Hematopoietic multipotent progenitor cell treated with erythropoietin and hydrocortisone succinate and interleukin-3 and kit ligand, for 17 days (in vitro differentiated cells): ENCODE data around the gene ARFGEF3.
"Not testable (repeated sequence)": the region's sequence is repeated elsewhere in the genome, so short reads cannot be mapped to it uniquely, and the experiment has no call there.

Source experiments
- DNase-seq: peaks from one replicate; pipeline ENCODE4 v3.0.0-alpha.2; 2015; ENCODE audit warnings: low spot score

The ARFGEF3 gene

DNA sequence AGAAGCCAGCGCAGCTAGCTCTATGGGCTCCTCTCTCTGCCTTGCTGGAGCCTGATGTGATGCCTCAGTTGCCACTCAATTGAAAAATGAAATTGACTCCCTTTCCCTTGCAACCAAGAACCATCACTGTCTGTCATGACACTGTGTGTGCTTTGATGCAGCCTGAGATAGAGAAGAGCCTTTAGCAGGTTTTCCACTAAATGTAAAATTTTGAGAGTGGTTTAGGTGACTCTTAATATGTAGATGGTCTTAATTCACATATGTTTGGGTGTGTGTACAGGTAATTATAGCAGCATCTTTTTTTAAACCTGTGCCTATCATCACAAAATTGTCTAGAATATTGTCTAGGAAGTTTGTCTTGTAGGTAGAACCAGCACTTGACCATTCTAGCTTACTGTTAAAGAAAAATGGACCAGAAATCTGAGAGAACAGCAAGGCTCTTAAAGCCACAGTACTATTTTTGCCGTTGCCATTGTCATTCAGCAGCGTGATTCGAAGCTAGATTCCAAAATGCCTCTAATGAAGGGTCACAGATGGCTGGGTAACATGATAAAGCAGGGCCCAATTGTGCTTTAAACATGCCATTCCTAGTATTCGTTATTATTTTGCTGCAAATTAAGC is 1.3 kb downstream of the ARFGEF3 start:
- DNase-seq, result no peak

- no peak for DNase-seq
Measured at GRCh38 chr6:138175596-138175995, 13.9 kb downstream of the ARFGEF3 start.

GRCh38 chr6:138176652-138177232 is 15.0 kb downstream of the ARFGEF3 start:
- DNase-seq, result no peak

GRCh38 chr6:138182939-138183789 is 21.4 kb downstream of the ARFGEF3 start:
- DNase-seq, result no peak

DNA sequence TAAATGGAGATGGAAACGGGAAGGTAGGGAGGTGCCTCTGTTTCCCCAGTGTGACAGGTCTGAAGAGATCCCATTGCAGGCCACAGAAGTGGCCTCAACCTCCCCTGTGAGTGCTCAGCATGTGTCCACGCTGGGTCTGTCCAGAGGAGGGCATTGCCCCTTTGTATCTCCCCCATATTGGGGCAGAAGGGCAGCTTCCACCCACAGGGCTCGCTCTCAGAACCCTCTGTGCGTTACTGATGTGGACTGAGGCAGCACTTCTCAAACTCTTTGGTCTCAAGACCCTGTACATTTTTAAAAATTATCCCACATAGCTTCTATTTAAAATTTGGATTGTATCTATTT is 22.0 kb downstream of the ARFGEF3 start:
- DNase-seq, result no peak

DNA sequence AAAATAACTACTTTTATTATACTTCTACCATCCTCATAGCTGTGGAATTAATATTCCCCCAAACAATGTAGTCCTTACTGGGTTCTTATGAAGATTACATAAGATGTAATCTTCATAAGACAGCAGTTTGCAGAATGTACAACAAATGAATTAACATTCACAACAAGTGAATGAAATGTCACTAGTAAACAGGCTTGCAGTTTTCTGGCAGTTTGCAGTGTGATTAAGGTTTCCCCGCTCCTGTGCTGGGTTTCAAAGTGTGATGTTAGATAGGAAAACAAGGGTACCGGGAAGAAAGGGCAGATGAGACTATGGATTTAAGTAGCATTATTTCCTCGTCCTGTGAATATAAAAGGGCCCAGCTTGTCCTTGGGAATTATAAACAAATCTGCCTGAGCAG is 22.5 kb downstream of the ARFGEF3 start:
- no peak for DNase-seq

GRCh38 chr6:138187156-138187555 is 25.4 kb downstream of the ARFGEF3 start:
- no peak for DNase-seq

- DNase-seq, result no peak
Measured at GRCh38 chr6:138188278-138188941, 26.7 kb downstream of the ARFGEF3 start.

DNA sequence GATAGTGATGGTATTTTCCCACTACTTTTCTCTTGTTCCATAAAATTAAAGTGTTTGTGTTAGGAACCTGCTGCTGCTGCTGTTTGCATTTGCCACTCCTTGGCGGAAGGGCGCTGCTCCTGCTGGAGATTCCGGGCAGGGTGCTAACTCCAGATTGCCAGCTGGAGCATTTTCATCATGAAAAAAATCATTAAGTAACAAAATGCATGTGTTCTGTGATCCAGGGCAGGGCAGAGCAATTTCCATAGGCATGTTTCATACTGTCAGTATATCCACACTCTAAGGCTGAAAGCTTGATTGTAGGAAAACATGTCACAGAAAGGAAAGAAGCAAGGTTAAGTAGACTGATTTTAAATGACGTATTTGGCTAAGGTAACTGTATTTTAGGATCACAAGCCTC is 32.5 kb downstream of the ARFGEF3 start:
- DNase-seq, result no peak

DNA sequence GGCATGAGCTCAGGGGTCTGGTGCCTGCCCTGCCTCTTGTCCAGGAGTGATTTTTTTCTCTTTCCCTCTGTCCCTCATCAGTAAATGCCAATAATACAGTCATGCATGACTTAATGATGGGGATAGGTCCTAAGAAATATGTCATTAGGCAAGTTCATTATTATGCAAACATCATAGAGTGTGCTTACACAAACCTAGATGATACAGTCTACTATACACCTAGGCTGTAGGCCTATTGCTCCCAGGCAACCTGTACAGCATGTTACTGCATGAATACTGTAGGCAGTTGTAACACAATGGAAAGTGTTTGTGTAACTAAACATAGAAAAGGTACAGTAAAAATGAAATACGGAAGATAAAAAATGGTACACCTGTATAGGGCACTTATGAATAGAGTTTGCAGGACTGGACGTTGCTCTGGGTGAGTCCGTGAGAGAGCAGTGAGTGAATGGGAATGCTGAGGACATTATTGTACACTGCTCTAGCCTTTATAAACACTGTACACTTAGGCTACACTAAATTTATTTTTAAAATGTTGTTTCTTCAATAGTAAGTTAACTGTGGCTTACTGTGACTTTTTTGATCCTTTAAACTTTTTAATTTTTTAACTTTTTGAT is 34.5 kb downstream of the ARFGEF3 start:
- no peak for DNase-seq

GRCh38 chr6:138197570-138197969 is 35.8 kb downstream of the ARFGEF3 start:
- no peak for DNase-seq

- DNase-seq, result no peak
Measured at GRCh38 chr6:138198430-138199091, 36.8 kb downstream of the ARFGEF3 start.

DNA sequence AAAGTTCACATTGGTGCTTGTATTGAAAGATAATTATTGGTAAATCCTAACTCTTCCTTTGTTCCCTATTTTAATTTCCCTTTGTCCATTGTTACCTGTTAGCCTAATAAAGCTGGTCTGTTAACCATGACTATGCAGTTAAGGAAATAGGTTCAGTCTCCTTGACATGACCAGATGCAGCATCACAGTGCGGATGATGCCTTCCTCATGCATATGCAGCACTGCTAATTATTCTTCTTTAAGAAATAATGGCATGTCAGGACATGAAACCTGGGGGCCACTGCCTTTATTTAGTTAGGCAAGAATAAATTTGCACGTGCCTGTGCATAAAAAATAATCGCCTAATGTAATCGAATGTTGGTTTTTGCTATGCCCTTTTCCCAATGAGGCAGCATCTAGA is 40.1 kb downstream of the ARFGEF3 start:
- no peak for DNase-seq

GRCh38 chr6:138203315-138203714 is 41.6 kb downstream of the ARFGEF3 start:
- no peak for DNase-seq

DNA sequence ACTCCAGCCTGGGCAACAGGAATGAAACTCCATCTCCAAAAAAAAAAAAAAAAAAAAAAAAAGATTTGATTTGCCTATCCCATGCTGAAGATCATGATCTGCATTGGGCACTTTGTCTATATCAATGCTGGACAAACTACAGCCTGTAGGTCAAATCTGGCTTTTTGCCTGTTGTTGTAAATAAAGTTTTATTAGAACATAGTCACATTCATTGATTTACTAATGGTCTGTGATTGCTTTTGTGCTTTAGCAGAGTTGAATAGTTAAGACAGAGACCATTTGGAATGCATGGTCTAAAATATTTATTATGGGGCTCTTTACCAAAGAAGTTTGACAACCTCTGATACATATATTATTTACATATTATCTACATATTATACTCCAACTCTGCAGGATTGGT is 42.6 kb downstream of the ARFGEF3 start:
- no peak for DNase-seq

GRCh38 chr6:138204792-138205384 is 43.1 kb downstream of the ARFGEF3 start:
- no peak for DNase-seq

DNA sequence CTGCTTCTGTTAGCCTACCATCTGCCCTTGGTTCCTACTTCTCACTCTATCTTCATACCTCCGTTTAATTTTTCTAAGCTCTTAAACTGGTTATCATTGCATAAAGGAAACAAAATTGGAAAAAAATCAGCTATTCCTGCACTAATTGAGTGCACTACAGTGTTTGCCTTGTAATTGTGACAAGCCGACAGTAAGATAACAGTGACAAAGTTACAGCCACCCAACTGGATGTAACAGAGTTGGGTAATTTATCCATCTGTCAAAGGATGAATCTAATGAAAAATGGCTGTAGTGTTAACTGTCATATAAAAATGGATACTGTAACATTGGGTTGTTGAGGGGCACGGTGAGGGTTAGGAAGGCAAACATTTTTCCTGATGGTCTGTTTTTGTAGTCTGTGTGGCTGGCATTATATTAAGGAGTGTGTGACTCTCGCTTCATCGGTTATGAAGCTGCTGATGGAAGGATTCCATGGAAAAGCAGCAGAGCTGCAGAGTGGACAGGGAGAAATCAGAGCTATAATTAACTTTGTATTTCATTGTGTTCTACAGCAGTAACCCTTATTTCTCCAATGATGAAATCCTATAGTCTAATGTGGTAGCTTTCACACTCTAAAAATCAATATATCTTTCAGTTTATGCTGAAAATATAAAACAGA is 43.8 kb downstream of the ARFGEF3 start:
- no peak for DNase-seq

- no peak for DNase-seq
Measured at GRCh38 chr6:138206862-138207261, 45.1 kb downstream of the ARFGEF3 start.

DNA sequence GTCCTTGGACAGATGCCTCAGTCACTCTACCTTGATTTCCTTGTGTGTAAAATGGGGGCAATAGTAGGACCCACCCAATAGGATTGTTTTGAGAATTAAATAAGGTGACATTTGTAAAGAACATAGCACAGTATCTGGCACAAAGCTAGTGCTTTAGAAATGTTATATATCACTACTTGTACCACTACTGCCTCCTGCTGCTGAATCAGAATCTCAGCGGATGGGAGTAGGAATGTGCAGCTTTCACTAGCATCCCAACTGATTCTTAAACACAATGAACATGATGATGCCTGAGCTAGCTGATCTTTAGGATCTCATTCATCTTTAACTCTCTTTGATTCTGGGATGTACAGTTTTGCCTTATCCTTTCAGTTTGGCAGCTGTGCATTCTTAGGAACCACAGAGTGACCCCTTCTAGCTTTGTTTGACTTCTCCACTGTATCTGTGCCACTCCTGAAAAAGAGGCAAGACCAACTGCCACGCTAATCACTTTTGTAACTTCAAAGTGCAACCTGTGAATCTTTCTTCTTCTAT is 49.4 kb downstream of the ARFGEF3 start:
- no peak for DNase-seq

DNA sequence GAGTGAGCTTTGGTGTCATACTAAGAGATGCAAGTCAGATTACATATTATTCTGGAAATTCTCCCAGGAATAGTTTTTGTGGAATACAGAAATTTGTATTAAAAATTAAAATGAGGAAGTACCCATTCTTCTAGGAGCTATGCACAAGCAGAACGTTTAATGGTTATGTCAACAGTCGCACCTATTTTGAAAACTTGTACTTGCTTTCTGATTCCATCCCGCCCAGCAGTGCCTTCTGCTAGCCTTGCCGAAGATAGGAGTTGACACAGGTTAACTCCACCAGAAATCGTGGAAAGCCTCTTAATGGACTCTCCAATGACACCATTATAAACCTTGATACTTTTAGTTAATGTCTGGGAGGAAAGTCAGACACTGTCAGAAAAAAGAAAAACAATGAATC is 49.9 kb downstream of the ARFGEF3 start:
- no peak for DNase-seq

- not testable (repeated sequence) for DNase-seq
Measured at GRCh38 chr6:138212530-138212929, 50.8 kb downstream of the ARFGEF3 start.
